Endodermal cell (in vitro differentiated cells): ENCODE measurements around the gene SLC12A9. TPM values are rescaled to one million over a fixed set of nuclear protein-coding genes. Genes with fewer than 3 reads are reported as not detected.
"Not testable (repeated sequence)": the region's sequence is repeated elsewhere in the genome, so short reads cannot be mapped to it uniquely, and the experiment has no call there.

Source experiments
- DNase-seq: peaks from one replicate; pipeline ENCODE4 v3.0.0-alpha.2; 2017
- H3K27ac ChIP-seq: 2 replicates; pipeline ENCODE4 v1.5.1; 2013; ENCODE audit warnings: mild to moderate bottlenecking, low read depth, low read length, moderate library complexity
- H3K27me3 ChIP-seq: 2 replicates; pipeline ENCODE4 v1.6.1; 2013; ENCODE audit warnings: mild to moderate bottlenecking, low read length, moderate library complexity; ENCODE audit not compliant: insufficient read depth, control insufficient read depth, poor library complexity, severe bottlenecking
- H3K36me3 ChIP-seq: 2 replicates; pipeline ENCODE4 v1.7.0; 2013; ENCODE audit warnings: mild to moderate bottlenecking, low read length, moderate library complexity; ENCODE audit not compliant: control insufficient read depth, insufficient read depth
- H3K4me1 ChIP-seq: one replicate; pipeline ENCODE4 v1.7.0; 2013; ENCODE audit warnings: low read length; ENCODE audit not compliant: control insufficient read depth, insufficient read depth
- H3K4me3 ChIP-seq: 2 replicates; pipeline ENCODE4 v1.5.1; 2013; ENCODE audit warnings: mild to moderate bottlenecking, low read length, moderate library complexity
- H3K9ac ChIP-seq: 2 replicates; pipeline ENCODE4 v1.6.1; 2013; ENCODE audit warnings: mild to moderate bottlenecking, low read length, moderate library complexity; ENCODE audit not compliant: poor library complexity, severe bottlenecking; ENCODE audit errors: extremely low read depth
- H3K9me3 ChIP-seq: 2 replicates; pipeline ENCODE4 v1.6.1; 2013; ENCODE audit warnings: mild to moderate bottlenecking, low read length, moderate library complexity; ENCODE audit not compliant: control insufficient read depth
- H3K27ac Mint-ChIP-seq: 2 replicates; pipeline ENCODE4 v1.8.0; 2020; ENCODE audit warnings: mixed read lengths
- H3K27me3 Mint-ChIP-seq: 2 replicates; pipeline ENCODE4 v1.8.0; 2021; ENCODE audit warnings: mild to moderate bottlenecking, mixed read lengths; ENCODE audit not compliant: insufficient read depth
- H3K36me3 Mint-ChIP-seq: 2 replicates; pipeline ENCODE4 v1.8.0; 2020; ENCODE audit warnings: low read depth, mixed read lengths
- H3K4me1 Mint-ChIP-seq: 2 replicates; pipeline ENCODE4 v1.8.0; 2020; ENCODE audit warnings: mixed read lengths
- H3K4me3 Mint-ChIP-seq: 2 replicates; pipeline ENCODE4 v1.8.0; 2020; ENCODE audit warnings: mild to moderate bottlenecking, moderate library complexity, mixed read lengths
- H3K9me3 Mint-ChIP-seq: 2 replicates; pipeline ENCODE4 v1.8.0; 2020; ENCODE audit warnings: mild to moderate bottlenecking, mixed read lengths
- CTCF ChIP-seq: fragments of 200-600 bp; sonication (generic); conservative IDR thresholded peaks from 2 replicates; pipeline ENCODE4 v1.5.0; 2021; ENCODE audit warnings: antibody characterized with exemption, mild to moderate bottlenecking
- WGBS, 2 experiments: methylation state at CpG; one replicate each; pipeline versions ENCODE4 v1.1.5 to v1.1.7; 2013; ENCODE audit warnings: missing lambda C conversion rate in 2 of 2, mixed read lengths in 1 of 2; ENCODE audit not compliant: insufficient coverage in 1 of 2, insufficient read length in 1 of 2; 5-methylcytosine and 5-hydroxymethylcytosine counted together
- total RNA-seq, 2 donors: library from RNA; stranded (reverse); fragmentation: NEBNext Ultra II Directional in 1 of 2; extraction: Animal tissue kit (Norgen Biotek cat#: 25700) in 1 of 2; gene quantifications; 2 replicates in 1 of 2; 3 replicates in 1 of 2; pipeline ENCODE4 v1.2.1, GENCODE V29; 2021

SLC12A9 gene
- total RNA-seq, 2 donors from 2014 or later = 22.5 to 35.1 TPM

- Histone ChIP-seq H3K9me3 (no peaks in the 10 kb centered on the region), H3K27ac (peak overlapping the region; percentile 44), H3K27me3 (no peaks in the 10 kb centered on the region), H3K4me1 (no peaks in the 10 kb centered on the region), H3K9ac (no peak overlapping the region), H3K36me3 (peaks cover 60% of the 10 kb centered on the region), H3K4me3 (no peak overlapping the region)
- WGBS, 2 experiments = 85 to 86% methylated on average over 16 to 19 of the region's 19 CpGs
- H3K27ac Mint-ChIP-seq = peak overlapping the region; percentile 74
- H3K4me3 Mint-ChIP-seq = no peak overlapping the region
- DNase-seq = peak; percentile 89
- peaks cover 60% of the 10 kb centered on the region for H3K36me3 Mint-ChIP-seq
- no peak for TF ChIP-seq CTCF
- H3K27me3 Mint-ChIP-seq = no peaks in the 10 kb centered on the region
- H3K9me3 Mint-ChIP-seq = no peaks in the 10 kb centered on the region
- H3K4me1 Mint-ChIP-seq = peaks cover 8% of the 10 kb centered on the region
Measured at GRCh38 chr7:100803398-100804161, 48.9 kb upstream of the SLC12A9 start.

- TF ChIP-seq CTCF = no peak
- H3K27me3 ChIP-seq = no peaks in the 10 kb centered on the region
- no peak overlapping the region for H3K27ac ChIP-seq
- no peaks in the 10 kb centered on the region for H3K27me3 Mint-ChIP-seq
- H3K9ac ChIP-seq = no peak overlapping the region
- H3K9me3 ChIP-seq = no peaks in the 10 kb centered on the region
- H3K27ac Mint-ChIP-seq = no peak overlapping the region
- H3K4me3 Mint-ChIP-seq = no peak overlapping the region
- H3K36me3 Mint-ChIP-seq = peaks cover 71% of the 10 kb centered on the region
- H3K9me3 Mint-ChIP-seq = no peaks in the 10 kb centered on the region
- H3K36me3 ChIP-seq = peaks cover 72% of the 10 kb centered on the region
- no peaks in the 10 kb centered on the region for H3K4me1 ChIP-seq
- DNase-seq = no peak
- WGBS, 2 experiments = 95 to 96% methylated on average over 18 to 22 of the region's 22 CpGs
- no peak overlapping the region for H3K4me3 ChIP-seq
- peaks cover 8% of the 10 kb centered on the region for H3K4me1 Mint-ChIP-seq
Measured at GRCh38 chr7:100804681-100805431, 47.7 kb upstream of the SLC12A9 start.

DNA sequence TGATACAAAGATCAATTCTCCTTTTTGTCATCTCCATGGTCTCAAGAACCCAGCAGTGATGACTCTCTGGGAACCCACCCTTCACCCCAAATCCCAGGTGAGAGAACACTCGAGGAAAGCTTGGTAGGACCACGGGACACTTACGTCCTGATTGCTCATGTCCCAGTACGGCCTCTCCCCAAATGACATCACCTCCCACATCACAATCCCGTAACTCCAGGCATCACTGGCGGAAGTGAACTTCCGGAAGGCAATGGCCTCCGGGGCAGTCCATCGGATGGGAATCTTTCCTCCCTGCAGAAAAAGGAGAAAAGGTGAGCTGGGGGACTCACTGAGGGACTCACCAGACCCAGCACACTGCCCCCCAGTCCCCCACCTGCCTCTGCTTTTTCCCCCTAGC, 46.2 kb upstream of the SLC12A9 start:
- peaks cover 79% of the 10 kb centered on the region for H3K36me3 Mint-ChIP-seq
- H3K9me3 ChIP-seq = no peaks in the 10 kb centered on the region
- H3K27ac ChIP-seq = no peak overlapping the region
- H3K27me3 ChIP-seq = no peaks in the 10 kb centered on the region
- H3K27me3 Mint-ChIP-seq = no peaks in the 10 kb centered on the region
- no peaks in the 10 kb centered on the region for H3K4me1 ChIP-seq
- no peak overlapping the region for H3K4me3 Mint-ChIP-seq
- no peak for DNase-seq
- peaks cover 8% of the 10 kb centered on the region for H3K4me1 Mint-ChIP-seq
- TF ChIP-seq CTCF = no peak
- H3K9me3 Mint-ChIP-seq = no peaks in the 10 kb centered on the region
- peaks cover 83% of the 10 kb centered on the region for H3K36me3 ChIP-seq
- no peak overlapping the region for H3K9ac ChIP-seq
- 94 to 100% methylated on average over 6 to 9 of the region's 9 CpGs for WGBS, 2 experiments
- no peak overlapping the region for H3K4me3 ChIP-seq
- no peak overlapping the region for H3K27ac Mint-ChIP-seq

GRCh38 chr7:100806883-100807282, 45.6 kb upstream of the SLC12A9 start:
- H3K9me3 ChIP-seq, DNase-seq, H3K4me3 ChIP-seq, H3K4me1 Mint-ChIP-seq, H3K9ac ChIP-seq, H3K27ac Mint-ChIP-seq, H3K27me3 Mint-ChIP-seq, H3K4me3 Mint-ChIP-seq, H3K27me3 ChIP-seq, H3K4me1 ChIP-seq, H3K27ac ChIP-seq, H3K9me3 Mint-ChIP-seq: not testable (repeated sequence)
- peaks cover 82% of the 10 kb centered on the region for H3K36me3 Mint-ChIP-seq
- 96 to 100% methylated on average over 3 to 6 of the region's 6 CpGs for WGBS, 2 experiments
- peaks cover 87% of the 10 kb centered on the region for H3K36me3 ChIP-seq
